Measurements from ENCODE around the gene NUP93. TPM values are rescaled to one million over a fixed set of nuclear protein-coding genes. Genes with fewer than 3 reads are reported as not detected.

Gene NUP93
- total and polyA plus RNA-seq, 9 of the 15 experiments (the other 6 are each of a cell fraction or from before 2014, with no cell fraction given), result 92.0 to 162 (median 121) TPM

DNA sequence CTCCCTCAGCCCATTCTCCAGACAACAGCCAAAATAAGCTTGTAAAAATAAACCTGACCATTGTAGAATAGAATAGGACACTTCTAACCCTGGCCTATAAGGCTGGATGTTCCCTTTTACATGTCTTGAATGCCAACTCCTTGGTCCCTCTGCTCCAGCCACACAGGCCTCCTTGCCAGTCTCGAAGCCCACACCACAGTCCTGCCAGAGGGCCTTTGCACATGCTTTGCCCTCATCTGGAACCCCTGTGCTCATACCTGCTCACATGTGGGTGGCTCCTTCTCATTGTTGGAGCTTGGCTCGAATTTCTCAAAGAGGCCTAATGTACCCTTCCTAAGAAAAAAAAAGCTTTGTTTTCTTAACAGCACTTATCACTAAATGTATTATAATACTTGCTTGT lies 129.7 kb downstream of the NUP93 start:
- intact Hi-C loops (cut with micrococcal nuclease) (no loop called here), in situ Hi-C loops (cut with MboI) (loop anchor here (10.0 kb wide), 1 partner anchor 275 kb away; the partner anchor contains the start of gene MT3)
- Histone ChIP-seq H3K27me3 (ENCODE audit: control insufficient read depth in 2 of 2, insufficient read depth in 2 of 2, low read length in 2 of 2) (peaks cover 0 to 14% of the 10 kb centered on the region in 2 experiments; a peak in 3 of 5 replicates), H3K4me1 (replicated peaks in 1 of 2; ENCODE audit: control insufficient read depth in 2 of 2, insufficient read depth in 2 of 2, low read length in 2 of 2) (0 out of 5 replicates have a peak, but pooled peaks cover 0 to 2% of the 10 kb centered on the region in 2 experiments), H3K36me3 (ENCODE audit: control insufficient read depth, insufficient read depth, low read length) (no peaks in the 10 kb centered on the region), H4K20me1 (replicated peaks; ENCODE audit: control insufficient read depth, insufficient read depth, low read length) (no peaks in the 10 kb centered on the region; the same call in 1 of the 2 replicates), H3K27ac (ENCODE audit: extremely low read depth, low read depth, low read length) (no peak overlapping the region), H2AFZ (ENCODE audit: low read depth, low read length) (no peak overlapping the region), H3K79me2 (ENCODE audit: control insufficient read depth, insufficient read depth, low read length) (no peaks in the 10 kb centered on the region), H3K9ac (ENCODE audit: insufficient read depth in 1 of 2, low read depth in 2 of 2, low read length in 2 of 2) (no peak overlapping the region), H3K9me3 (replicated peaks; ENCODE audit: control insufficient read depth, insufficient read depth, low read depth, low read length) (no peaks in the 10 kb centered on the region), H3K4me2 (ENCODE audit: insufficient read depth, low read length) (no peak overlapping the region), H3K9me1 (ENCODE audit: control insufficient read depth, insufficient read depth, low read length) (no peaks in the 10 kb centered on the region), H3K4me3 (no peak overlapping the region)
- ChIA-PET POLR2A (interaction anchor here (0.6 kb wide), 1 partner anchor 16 kb away, joined by 3 read pairs; no protein-coding TSS in a partner anchor), CTCF (ENCODE audit: low intra/inter-chr PET ratio) (no interaction called here)
- no TSS peak for BruUV-seq (replicated peaks)
- ATAC-seq (no peak), DNase-seq (ENCODE audit: extremely low read depth in 1 of 4, low spot score in 3 of 4) (no peak), FAIRE-seq (no peak)
- TF ChIP-seq BCLAF1 (IDR thresholded peaks at IDR 0.05; ENCODE audit: borderline replicate concordance in 1 of 2, control insufficient read depth in 1 of 2, low read depth in 2 of 2, low read length in 1 of 2), result no peak
- TF ChIP-seq PHF20 (IDR thresholded peaks at IDR 0.05; ENCODE audit: partially characterized antibody), result no peak
- TF ChIP-seq, protein P1, sequence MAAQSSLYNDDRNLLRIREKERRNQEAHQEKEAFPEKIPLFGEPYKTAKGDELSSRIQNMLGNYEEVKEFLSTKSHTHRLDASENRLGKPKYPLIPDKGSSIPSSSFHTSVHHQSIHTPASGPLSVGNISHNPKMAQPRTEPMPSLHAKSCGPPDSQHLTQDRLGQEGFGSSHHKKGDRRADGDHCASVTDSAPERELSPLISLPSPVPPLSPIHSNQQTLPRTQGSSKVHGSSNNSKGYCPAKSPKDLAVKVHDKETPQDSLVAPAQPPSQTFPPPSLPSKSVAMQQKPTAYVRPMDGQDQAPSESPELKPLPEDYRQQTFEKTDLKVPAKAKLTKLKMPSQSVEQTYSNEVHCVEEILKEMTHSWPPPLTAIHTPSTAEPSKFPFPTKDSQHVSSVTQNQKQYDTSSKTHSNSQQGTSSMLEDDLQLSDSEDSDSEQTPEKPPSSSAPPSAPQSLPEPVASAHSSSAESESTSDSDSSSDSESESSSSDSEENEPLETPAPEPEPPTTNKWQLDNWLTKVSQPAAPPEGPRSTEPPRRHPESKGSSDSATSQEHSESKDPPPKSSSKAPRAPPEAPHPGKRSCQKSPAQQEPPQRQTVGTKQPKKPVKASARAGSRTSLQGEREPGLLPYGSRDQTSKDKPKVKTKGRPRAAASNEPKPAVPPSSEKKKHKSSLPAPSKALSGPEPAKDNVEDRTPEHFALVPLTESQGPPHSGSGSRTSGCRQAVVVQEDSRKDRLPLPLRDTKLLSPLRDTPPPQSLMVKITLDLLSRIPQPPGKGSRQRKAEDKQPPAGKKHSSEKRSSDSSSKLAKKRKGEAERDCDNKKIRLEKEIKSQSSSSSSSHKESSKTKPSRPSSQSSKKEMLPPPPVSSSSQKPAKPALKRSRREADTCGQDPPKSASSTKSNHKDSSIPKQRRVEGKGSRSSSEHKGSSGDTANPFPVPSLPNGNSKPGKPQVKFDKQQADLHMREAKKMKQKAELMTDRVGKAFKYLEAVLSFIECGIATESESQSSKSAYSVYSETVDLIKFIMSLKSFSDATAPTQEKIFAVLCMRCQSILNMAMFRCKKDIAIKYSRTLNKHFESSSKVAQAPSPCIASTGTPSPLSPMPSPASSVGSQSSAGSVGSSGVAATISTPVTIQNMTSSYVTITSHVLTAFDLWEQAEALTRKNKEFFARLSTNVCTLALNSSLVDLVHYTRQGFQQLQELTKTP (IDR thresholded peaks at IDR 0.05; ENCODE audit: low read depth in 1 of 2, partially characterized antibody in 2 of 2), result no peak
- TF ChIP-seq SP1 (CRISPR knock-in tag; IDR thresholded peaks at IDR 0.05), result no peak
- TF ChIP-seq PHB2 (IDR thresholded peaks at IDR 0.05; ENCODE audit: low read depth), result no peak
- TF ChIP-seq, protein P2, sequence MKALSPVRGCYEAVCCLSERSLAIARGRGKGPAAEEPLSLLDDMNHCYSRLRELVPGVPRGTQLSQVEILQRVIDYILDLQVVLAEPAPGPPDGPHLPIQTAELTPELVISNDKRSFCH (CRISPR knock-in tag; IDR thresholded peaks at IDR 0.05), result no peak
- TF ChIP-seq, protein P2 (tag; IDR thresholded peaks at IDR 0.05), result no peak
- no peak for TF ChIP-seq DMBX1 (CRISPR knock-in tag; IDR thresholded peaks at IDR 0.05; ENCODE audit: borderline replicate concordance)
- no peak for TF ChIP-seq SRSF3 (IDR thresholded peaks at IDR 0.05; ENCODE audit: insufficient read depth, low read length)
- 8% methylated on average over 2 of the region's 2 CpGs for WGBS (ENCODE audit: insufficient coverage, low coverage, missing lambda C conversion rate)

Measured in K562 (cell line).